Psoas muscle (tissue), 8 donors: ENCODE results near the gene DISP3. TPM values are rescaled to one million over a fixed set of nuclear protein-coding genes. Genes with fewer than 3 reads are reported as not detected.

ENCODE experiments used
- ATAC-seq, 4 donors: fragments of 200-7000 bp; cut with Tn5 transposase; one replicate each; pipeline ENCODE4 v1.9.1; 2020; ENCODE audit warnings: moderate library complexity in 3 of 4, mild to moderate bottlenecking in 2 of 4
- DNase-seq, 2 donors: peaks; one replicate each; pipeline ENCODE4 v3.0.0-alpha.2; 2020
- H3K27ac ChIP-seq: fragments of 200-600 bp; one replicate; pipeline ENCODE4 v1.8.0; 2022
- H3K27me3 ChIP-seq, 3 donors: fragments of 200-600 bp in 1 of 3; one replicate each; pipeline versions ENCODE4 v1.6.1 to v1.8.0; 2013 to 2022; ENCODE audit warnings: low read length in 2 of 3, mild to moderate bottlenecking in 2 of 3, moderate library complexity in 1 of 3; ENCODE audit not compliant: insufficient read depth in 3 of 3
- H3K36me3 ChIP-seq, 2 donors: fragments of 200-600 bp in 1 of 2; one replicate each; pipeline versions ENCODE4 v1.6.1 to v1.8.0; 2013 to 2022; ENCODE audit warnings: low read depth in 1 of 2, mild to moderate bottlenecking in 1 of 2, moderate library complexity in 1 of 2; ENCODE audit not compliant: insufficient read depth in 1 of 2
- H3K4me1 ChIP-seq: fragments of 200-600 bp; one replicate; pipeline ENCODE4 v1.8.0; 2022
- H3K4me3 ChIP-seq: fragments of 200-600 bp; one replicate; pipeline ENCODE4 v1.8.0; 2022; ENCODE audit warnings: mild to moderate bottlenecking
- H3K9me3 ChIP-seq: fragments of 200-600 bp; one replicate; pipeline ENCODE4 v1.8.0; 2022
- WGBS, 3 donors: extraction: QIAGEN DNeasy Blood & Tissue Kit; methylation state at CpG; one replicate each; pipeline versions ENCODE4 v1.1.6 to v1.1.7; 2013; 5-methylcytosine and 5-hydroxymethylcytosine counted together
- intact Hi-C, 2 donors: fragments of 100-400 bp; cut with DNase I; formaldehyde crosslinking; loops; one replicate each; pipeline versions ENCODE4 v1.11.0 to v1.14.2; 2022
- long read RNA-seq, 2 donors: library from polyadenylated mRNA; unstranded; transcript quantifications; one replicate each; pipeline ENCODE4 v2.0.0, GENCODE V29; 2021
- polyA plus RNA-seq, 3 donors: library from polyadenylated mRNA; stranded (reverse); fragments of 200-250 nt; gene quantifications; one replicate each; pipeline ENCODE4 v1.2.3, GENCODE V29; 2013
- total RNA-seq, 4 donors: library from RNA; stranded (reverse); fragmentation: NEBNext Ultra II Directional in 2 of 4; extraction: Animal tissue kit (Norgen Biotek cat#: 25700) in 2 of 4; gene quantifications; one replicate each; pipeline versions ENCODE4 v1.2.1 to v1.2.4, GENCODE V29; 2021 to 2023
- TF ChIP-seq, protein P1 (sequence below): fragments of 200-600 bp; IDR thresholded peaks from one replicate; pipeline ENCODE4 v1.8.0; 2022; ENCODE audit warnings: antibody characterized with exemption
- donor health status: healthy with polysubstance abuse.
- donor health status: DM: no; HTN: no; CAD: no; lungs with moderate emphysema.
- donor health status: Bipolar disorder and iron deficiency.
- donor health status: healthy.
- donor health status: DM: yes; HTN: yes; CAD: no.
- donor health status: DM: no; HTN: no; CAD: no.
- donor health status: DM: no; HTN: no; CAD: no.
- donor health status: DM: yes; HTN: yes; CAD: no.

Gene DISP3, protein sequence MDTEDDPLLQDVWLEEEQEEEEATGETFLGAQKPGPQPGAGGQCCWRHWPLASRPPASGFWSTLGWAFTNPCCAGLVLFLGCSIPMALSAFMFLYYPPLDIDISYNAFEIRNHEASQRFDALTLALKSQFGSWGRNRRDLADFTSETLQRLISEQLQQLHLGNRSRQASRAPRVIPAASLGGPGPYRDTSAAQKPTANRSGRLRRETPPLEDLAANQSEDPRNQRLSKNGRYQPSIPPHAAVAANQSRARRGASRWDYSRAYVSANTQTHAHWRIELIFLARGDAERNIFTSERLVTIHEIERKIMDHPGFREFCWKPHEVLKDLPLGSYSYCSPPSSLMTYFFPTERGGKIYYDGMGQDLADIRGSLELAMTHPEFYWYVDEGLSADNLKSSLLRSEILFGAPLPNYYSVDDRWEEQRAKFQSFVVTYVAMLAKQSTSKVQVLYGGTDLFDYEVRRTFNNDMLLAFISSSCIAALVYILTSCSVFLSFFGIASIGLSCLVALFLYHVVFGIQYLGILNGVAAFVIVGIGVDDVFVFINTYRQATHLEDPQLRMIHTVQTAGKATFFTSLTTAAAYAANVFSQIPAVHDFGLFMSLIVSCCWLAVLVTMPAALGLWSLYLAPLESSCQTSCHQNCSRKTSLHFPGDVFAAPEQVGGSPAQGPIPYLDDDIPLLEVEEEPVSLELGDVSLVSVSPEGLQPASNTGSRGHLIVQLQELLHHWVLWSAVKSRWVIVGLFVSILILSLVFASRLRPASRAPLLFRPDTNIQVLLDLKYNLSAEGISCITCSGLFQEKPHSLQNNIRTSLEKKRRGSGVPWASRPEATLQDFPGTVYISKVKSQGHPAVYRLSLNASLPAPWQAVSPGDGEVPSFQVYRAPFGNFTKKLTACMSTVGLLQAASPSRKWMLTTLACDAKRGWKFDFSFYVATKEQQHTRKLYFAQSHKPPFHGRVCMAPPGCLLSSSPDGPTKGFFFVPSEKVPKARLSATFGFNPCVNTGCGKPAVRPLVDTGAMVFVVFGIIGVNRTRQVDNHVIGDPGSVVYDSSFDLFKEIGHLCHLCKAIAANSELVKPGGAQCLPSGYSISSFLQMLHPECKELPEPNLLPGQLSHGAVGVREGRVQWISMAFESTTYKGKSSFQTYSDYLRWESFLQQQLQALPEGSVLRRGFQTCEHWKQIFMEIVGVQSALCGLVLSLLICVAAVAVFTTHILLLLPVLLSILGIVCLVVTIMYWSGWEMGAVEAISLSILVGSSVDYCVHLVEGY (N-terminal part only)
- total RNA-seq (under 1 TPM in 1 of 4 donors, not detected in 3; 0.04 TPM), polyA plus RNA-seq (under 1 TPM; 0.01 to 0.03 (median 0.01) TPM)
- long read RNA-seq, donor 1: 0 reads
- long read RNA-seq, donor 2: 0 reads

DNA sequence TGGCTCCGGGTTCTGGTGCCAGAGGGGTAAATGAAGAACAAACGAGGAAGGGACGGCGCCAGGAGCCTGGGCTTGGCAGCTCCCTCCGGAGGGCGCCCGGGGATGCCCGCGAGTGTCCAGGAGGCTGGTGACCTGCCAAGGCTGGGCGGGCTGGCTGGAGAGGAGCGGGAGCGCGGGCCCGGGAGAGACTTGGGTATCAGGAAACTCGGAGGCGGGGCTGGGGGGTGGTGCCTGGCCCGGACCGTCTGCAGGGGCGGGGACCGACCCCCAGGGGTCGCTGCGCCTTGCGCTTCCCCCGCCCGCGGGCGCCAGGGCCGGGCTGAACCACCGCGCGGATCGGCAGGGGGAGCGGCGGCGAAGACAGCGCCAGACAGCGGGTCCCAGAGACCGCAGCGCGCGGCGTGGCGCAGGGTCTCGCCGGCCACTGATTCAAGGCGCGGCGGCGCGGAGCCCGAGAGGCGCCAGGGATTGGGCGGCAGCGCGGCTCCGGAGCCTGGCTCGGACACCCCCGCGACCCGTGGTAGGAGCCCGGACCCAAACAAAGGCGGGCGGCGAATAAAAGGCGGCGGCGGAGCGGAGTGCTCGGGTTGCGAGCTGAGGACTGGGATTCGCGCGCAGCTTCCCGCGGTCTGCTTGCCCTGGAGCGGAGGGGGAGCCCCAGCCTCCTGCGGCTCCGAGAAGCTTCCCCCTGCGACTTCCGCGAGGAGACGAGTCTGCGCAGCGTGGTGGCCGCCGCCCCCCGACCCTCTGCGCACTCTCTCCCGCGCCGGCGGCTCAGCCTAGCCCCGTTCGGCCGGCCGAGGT is at the start of gene DISP3:
Gene DISP3 (plus strand): TSS at position 585 of the 804 bp plus-strand sequence. CDS start 21,838 bp downstream, outside the sequence.
- Histone ChIP-seq H3K4me3 (peak within 1 kb of the TSS; percentile 63), H3K4me1 (peaks cover 5% of the 10 kb centered on the region), H3K27ac (no peak within 1 kb of the TSS), H3K27me3 (peaks cover 0 to 88% (median 26%) of the 10 kb centered on the region in 3 donors), H3K36me3 (no peaks in the 10 kb centered on the region), H3K9me3 (no peaks in the 10 kb centered on the region)
- TF ChIP-seq, protein P1, sequence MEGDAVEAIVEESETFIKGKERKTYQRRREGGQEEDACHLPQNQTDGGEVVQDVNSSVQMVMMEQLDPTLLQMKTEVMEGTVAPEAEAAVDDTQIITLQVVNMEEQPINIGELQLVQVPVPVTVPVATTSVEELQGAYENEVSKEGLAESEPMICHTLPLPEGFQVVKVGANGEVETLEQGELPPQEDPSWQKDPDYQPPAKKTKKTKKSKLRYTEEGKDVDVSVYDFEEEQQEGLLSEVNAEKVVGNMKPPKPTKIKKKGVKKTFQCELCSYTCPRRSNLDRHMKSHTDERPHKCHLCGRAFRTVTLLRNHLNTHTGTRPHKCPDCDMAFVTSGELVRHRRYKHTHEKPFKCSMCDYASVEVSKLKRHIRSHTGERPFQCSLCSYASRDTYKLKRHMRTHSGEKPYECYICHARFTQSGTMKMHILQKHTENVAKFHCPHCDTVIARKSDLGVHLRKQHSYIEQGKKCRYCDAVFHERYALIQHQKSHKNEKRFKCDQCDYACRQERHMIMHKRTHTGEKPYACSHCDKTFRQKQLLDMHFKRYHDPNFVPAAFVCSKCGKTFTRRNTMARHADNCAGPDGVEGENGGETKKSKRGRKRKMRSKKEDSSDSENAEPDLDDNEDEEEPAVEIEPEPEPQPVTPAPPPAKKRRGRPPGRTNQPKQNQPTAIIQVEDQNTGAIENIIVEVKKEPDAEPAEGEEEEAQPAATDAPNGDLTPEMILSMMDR: peak; percentile 32
- 0 to 1% (median 1%) methylated on average over 47 to 96 of the region's 96 CpGs for WGBS, 3 donors
- ATAC-seq: peak; percentile 66 to 89 (median 81)
- intact Hi-C loops: no loop called here
- DNase-seq: peak; percentile 43 to 67

DNA sequence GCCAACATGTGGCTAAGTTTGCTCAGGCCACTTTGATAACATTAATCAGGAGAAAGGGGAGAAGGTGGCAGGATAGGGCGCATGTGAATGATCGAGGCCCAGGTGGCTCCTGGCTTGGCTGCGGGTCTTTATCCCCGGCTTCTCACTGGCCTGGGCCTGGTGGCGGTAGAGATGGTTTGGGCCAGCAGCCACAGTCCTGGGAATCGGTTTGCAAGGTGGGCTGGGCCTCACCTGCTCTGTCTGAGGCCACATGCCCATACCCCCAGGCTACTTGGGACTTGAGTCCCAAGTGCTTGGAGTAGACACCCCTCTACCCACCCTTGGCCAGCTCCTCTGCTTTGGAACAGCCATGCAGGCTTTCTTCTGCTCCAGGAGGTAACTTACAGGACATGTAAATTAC is 49.7 kb upstream of the DISP3 start:
- intact Hi-C loops: no loop called here
- TF ChIP-seq, protein P1: no peak
- no peak overlapping the region for H3K27ac ChIP-seq
- ATAC-seq: no peak
- no peak for DNase-seq
- H3K36me3 ChIP-seq: no peaks in the 10 kb centered on the region
- no peaks in the 10 kb centered on the region for H3K4me1 ChIP-seq
- no peaks in the 10 kb centered on the region for H3K9me3 ChIP-seq
- peaks cover 0 to 20% (median 2%) of the 10 kb centered on the region in 3 donors for H3K27me3 ChIP-seq
- 69 to 74% (median 73%) methylated on average over 6 of the region's 6 CpGs for WGBS, 3 donors
- no peak overlapping the region for H3K4me3 ChIP-seq

DNA sequence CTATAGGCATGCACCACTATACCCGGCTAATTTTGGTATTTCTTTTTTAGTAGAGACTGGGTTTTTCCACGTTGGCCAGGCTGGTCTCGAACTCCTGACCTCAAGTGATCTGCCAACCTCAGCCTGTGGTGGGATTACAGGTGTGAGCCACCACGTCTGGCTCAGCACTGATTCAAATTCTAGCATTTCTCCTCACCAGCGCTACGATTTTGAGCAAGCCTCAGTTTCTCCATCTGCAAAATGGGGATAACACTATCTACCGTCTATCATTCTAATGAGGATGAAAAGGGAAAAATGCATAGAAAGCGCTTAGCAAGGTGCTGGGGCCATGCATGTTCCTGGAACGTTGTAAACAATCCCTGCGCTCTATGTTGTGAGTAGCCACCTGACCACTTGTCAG is 49.0 kb upstream of the DISP3 start:
- TF ChIP-seq, protein P1: no peak
- Histone ChIP-seq H3K4me3 (no peak overlapping the region), H3K36me3 (no peaks in the 10 kb centered on the region), H3K27me3 (peaks cover 0 to 27% (median 2%) of the 10 kb centered on the region in 3 donors), H3K4me1 (no peaks in the 10 kb centered on the region), H3K27ac (no peak overlapping the region), H3K9me3 (no peaks in the 10 kb centered on the region)
- intact Hi-C loops: no loop called here
- WGBS, 3 donors: 79 to 85% (median 85%) methylated on average over 10 of the region's 10 CpGs
- DNase-seq (no peak), ATAC-seq (no peak)
